Mesenteric fat pad (tissue), 1 donor: ENCODE measurements around the gene TMEM269. TPM values are rescaled to one million over a fixed set of nuclear protein-coding genes. Genes with fewer than 3 reads are reported as not detected.
A peak's percentile ranks its signal among the peaks of the same experiment; 100 is the strongest.

ENCODE experiments used
- DNase-seq: peaks from one replicate; pipeline ENCODE4 v3.0.0-alpha.2; 2020; ENCODE audit warnings: low spot score
- total RNA-seq: library from RNA; stranded (reverse); fragmentation: NEBNext Ultra II Directional; extraction: Animal tissue kit (Norgen Biotek cat#: 25700); gene quantifications from one replicate; pipeline ENCODE4 v1.2.1, GENCODE V29; 2021
- donor health status: DM: yes; HTN: yes; CAD: no.

Gene TMEM269
- total RNA-seq, 1 donor from 2014 or later, result not detected

GRCh38 chr1:42747125-42747524 is 37.7 kb upstream of the TMEM269 start:
- DNase-seq, result peak; percentile 83

GRCh38 chr1:42748021-42748420 is 36.8 kb upstream of the TMEM269 start:
- DNase-seq, result peak; percentile 47

GRCh38 chr1:42748461-42749410 is 36.1 kb upstream of the TMEM269 start:
- peak; percentile 72 for DNase-seq

DNA sequence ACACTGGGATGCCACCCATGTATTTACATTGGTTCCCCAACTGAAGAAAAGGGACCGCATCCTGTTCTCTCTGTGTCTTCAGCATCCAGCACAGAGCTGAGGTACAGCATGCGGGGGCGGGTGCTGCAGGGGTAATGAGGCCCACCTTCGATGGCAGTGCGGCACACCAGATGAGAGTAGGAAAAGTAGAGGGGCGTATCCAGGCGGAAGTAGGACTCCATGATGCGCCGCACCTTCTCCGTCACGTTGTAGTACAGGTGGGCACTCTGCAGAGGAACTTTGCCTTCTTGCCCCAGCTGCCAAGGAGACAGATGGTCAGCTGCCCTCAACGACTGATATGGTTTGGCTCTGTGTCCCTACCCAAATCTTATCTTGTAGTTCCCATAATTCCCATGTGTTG is 34.8 kb upstream of the TMEM269 start:
- peak; percentile 80 for DNase-seq

GRCh38 chr1:42751511-42752070 is 33.2 kb upstream of the TMEM269 start:
- DNase-seq, result peak; percentile 53

- peak; percentile 59 for DNase-seq
Measured at GRCh38 chr1:42752284-42752683, 32.5 kb upstream of the TMEM269 start.

DNA sequence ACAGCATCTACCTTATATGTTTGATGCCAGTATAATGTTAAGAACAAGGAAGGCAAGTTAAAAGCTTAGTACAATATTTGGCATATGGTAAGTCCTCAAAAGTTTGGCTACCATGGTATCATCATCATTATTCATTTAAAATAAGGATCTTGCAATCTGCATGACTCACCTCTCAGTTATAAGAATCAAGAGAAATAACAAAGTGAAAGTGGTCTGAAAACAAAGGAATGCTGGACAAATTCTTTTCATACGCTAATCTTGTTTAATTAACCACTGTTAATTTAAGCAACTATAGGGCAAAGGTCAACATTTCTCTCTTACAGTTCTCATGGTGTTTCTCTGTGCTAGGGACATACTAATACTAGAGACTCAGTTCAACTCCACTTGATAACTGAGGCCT is 31.7 kb upstream of the TMEM269 start:
- DNase-seq, result no peak

DNA sequence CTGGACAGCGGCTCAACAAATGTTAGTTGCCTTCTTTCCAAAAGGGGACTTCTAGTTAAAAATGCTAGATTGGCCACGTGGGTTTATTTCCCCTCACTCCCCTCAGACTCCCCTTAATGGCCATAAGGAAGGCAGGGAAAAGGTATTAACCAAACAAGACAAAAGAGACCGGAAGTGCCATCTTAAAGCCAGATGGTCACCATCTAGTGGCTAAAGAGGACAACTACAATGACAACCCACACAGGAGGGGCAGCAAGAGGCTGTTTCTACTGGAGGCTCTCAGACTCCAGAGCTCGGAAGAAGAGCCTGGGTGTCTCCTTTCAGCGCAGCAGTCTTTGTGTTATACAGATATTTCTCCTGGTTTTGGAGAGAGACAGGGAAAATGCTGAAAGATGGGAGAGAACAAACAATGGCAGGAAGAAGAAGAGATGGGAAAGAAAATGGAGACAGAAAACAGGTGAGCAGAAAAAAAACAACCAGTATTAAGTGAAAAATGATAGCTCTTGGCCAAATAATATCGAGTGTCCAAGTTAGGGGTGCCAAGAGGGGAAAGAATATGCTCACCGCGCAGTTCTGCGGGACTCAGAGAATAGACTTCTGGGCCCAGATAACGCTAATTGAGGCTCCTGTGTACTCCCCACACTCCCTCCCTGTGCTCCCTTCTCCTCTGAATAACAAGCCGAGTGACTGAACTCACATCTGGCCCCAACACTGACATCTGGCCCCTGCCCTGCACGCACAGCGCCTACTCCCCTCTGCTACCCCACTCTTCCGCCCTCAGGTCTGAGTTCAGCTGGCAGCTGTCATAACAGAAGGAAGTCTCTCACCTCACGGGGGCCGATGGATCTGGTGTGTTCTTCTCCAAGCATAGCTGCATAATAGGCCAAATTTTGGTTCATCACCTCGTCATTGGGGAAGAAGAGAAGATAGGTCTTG is 27.6 kb upstream of the TMEM269 start:
- no peak for DNase-seq

DNA sequence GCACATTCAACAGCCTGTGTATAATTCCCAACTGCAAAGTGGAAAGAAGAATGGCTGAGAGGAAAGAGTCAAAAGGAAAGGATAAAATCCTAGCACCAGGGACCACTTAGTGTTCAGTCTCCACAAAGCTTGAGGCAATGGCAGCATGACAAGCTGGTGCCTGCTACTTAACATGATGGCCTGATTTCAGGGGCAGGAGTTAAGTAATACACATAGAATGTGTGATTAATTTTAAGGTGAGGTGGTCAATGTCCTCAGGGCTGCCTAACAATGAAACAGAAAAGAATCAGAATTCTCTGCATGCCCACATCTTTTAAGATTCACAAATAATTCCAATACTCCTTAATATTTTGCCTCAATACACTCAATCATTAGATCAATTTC is 26.9 kb upstream of the TMEM269 start:
- DNase-seq, result no peak

DNA sequence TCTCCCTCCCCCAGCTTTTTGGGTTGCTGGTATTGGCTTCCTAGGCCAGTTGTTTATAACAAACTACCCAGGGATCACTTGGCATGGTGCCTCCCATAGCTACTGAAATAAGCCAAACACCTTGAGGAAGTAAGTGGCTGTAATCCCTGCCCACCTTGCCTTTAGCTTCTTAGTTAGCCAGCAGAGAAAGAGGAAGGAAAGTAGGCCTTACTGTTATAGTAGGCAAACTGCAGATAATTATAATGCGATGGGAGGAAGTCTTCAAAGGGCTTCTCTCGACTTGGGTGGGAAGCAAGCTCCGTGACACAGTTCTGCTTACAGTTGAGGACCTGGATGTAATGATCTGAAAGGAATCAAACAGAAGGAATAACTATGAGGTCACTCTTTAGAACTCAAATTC is 26.1 kb upstream of the TMEM269 start:
- DNase-seq, result no peak

GRCh38 chr1:42759114-42759513 is 25.7 kb upstream of the TMEM269 start:
- no peak for DNase-seq

GRCh38 chr1:42761567-42761966 is 23.2 kb upstream of the TMEM269 start:
- no peak for DNase-seq

- no peak for DNase-seq
Measured at GRCh38 chr1:42762269-42762668, 22.5 kb upstream of the TMEM269 start.

GRCh38 chr1:42765269-42765668 is 19.5 kb upstream of the TMEM269 start:
- no peak for DNase-seq

- DNase-seq, result no peak
Measured at GRCh38 chr1:42765832-42766740, 18.7 kb upstream of the TMEM269 start.

- DNase-seq, result peak; percentile 100
Measured at GRCh38 chr1:42766741-42767509, 17.9 kb upstream of the TMEM269 start, which contains the start of the genes C1orf50 and P3H1. TSS of gene C1orf50 (plus strand) at chr1:42767249. CDS start at chr1:42767312, 63 bp downstream. TSS of gene P3H1 (minus strand) at chr1:42767028. CDS start at chr1:42766971, 57 bp downstream.

- DNase-seq, result no peak
Measured at GRCh38 chr1:42767510-42768000, 17.2 kb upstream of the TMEM269 start.

GRCh38 chr1:42768172-42768571 is 16.6 kb upstream of the TMEM269 start:
- no peak for DNase-seq

- no peak for DNase-seq
Measured at GRCh38 chr1:42769811-42770210, 15.0 kb upstream of the TMEM269 start.
